ENCODE data around the gene TMTC4. TPM values are rescaled to one million over a fixed set of nuclear protein-coding genes. Genes with fewer than 3 reads are reported as not detected.

TMTC4 gene
- total RNA-seq, 4 donors from 2014 or later: 8.8 to 13.2 (median 11.1) TPM

- DNase-seq (ENCODE audit: low spot score in 2 of 2): no peak
- TF ChIP-seq POLR2A (IDR thresholded peaks at IDR 0.05): no peak
- WGBS, 2 donors: 90 to 94% methylated on average over 6 to 7 of the region's 7 CpGs
- H3K4me3 ChIP-seq (ENCODE audit: low read depth, poor library complexity, severe bottlenecking): no peak overlapping the region
- intact Hi-C loops (cut with DNase I; ENCODE audit: low total_unique reads): no loop called here
Measured at GRCh38 chr13:100645382-100645781, 29.2 kb downstream of the TMTC4 start.

- TF ChIP-seq POLR2A (IDR thresholded peaks at IDR 0.05) (no peak), CTCF (IDR thresholded peaks at IDR 0.05) (no peak)
- 95% methylated on average over 7 of the region's 7 CpGs for WGBS, 2 donors
Measured at GRCh38 chr13:100644371-100644770, 30.2 kb downstream of the TMTC4 start.

GRCh38 chr13:100637796-100638195 is 36.8 kb downstream of the TMTC4 start:
- intact Hi-C loops (cut with DNase I; ENCODE audit: low total_unique reads): no loop called here
- 86 to 89% methylated on average over 5 of the region's 5 CpGs for WGBS, 2 donors

More at GRCh38 chr13:100644371-100644770, 30.2 kb downstream of the TMTC4 start:
- intact Hi-C loops (cut with DNase I; ENCODE audit: low total_unique reads): no loop called here
- DNase-seq (ENCODE audit: low spot score in 2 of 2): no peak
- no peak overlapping the region for H3K4me3 ChIP-seq (ENCODE audit: low read depth, poor library complexity, severe bottlenecking)

GRCh38 chr13:100637380-100637779 is 37.2 kb downstream of the TMTC4 start:
- intact Hi-C loops (cut with DNase I; ENCODE audit: low total_unique reads): no loop called here
- no peak overlapping the region for H3K4me3 ChIP-seq (ENCODE audit: low read depth, poor library complexity, severe bottlenecking)
- DNase-seq (ENCODE audit: low spot score in 2 of 2): no peak
- WGBS, 2 donors: 92 to 99% methylated on average over 15 to 16 of the region's 16 CpGs
- no peak for TF ChIP-seq POLR2A (IDR thresholded peaks at IDR 0.05)
- no peak for TF ChIP-seq CTCF (IDR thresholded peaks at IDR 0.05)

More at GRCh38 chr13:100637796-100638195, 36.8 kb downstream of the TMTC4 start:
- no peak for TF ChIP-seq POLR2A (IDR thresholded peaks at IDR 0.05)
- no peak for TF ChIP-seq CTCF (IDR thresholded peaks at IDR 0.05)
- no peak overlapping the region for H3K4me3 ChIP-seq (ENCODE audit: low read depth, poor library complexity, severe bottlenecking)
- no peak for DNase-seq (ENCODE audit: low spot score in 2 of 2)

- DNase-seq (ENCODE audit: low spot score in 2 of 2): no peak
- 84 to 90% methylated on average over 7 of the region's 7 CpGs for WGBS, 2 donors
- no peak overlapping the region for H3K4me3 ChIP-seq (ENCODE audit: low read depth, poor library complexity, severe bottlenecking)
- intact Hi-C loops (cut with DNase I; ENCODE audit: low total_unique reads): no loop called here
- TF ChIP-seq CTCF (IDR thresholded peaks at IDR 0.05) (no peak), POLR2A (IDR thresholded peaks at IDR 0.05) (no peak)
Measured at GRCh38 chr13:100636441-100636840, 38.2 kb downstream of the TMTC4 start.

- intact Hi-C loops (cut with DNase I; ENCODE audit: low total_unique reads): no loop called here
- no peak for TF ChIP-seq CTCF (IDR thresholded peaks at IDR 0.05)
- TF ChIP-seq POLR2A (IDR thresholded peaks at IDR 0.05): no peak
- DNase-seq (ENCODE audit: low spot score in 2 of 2): no peak
- H3K4me3 ChIP-seq (ENCODE audit: low read depth, poor library complexity, severe bottlenecking): no peak overlapping the region
- 84 to 86% methylated on average over 7 of the region's 7 CpGs for WGBS, 2 donors
Measured at GRCh38 chr13:100636004-100636403, 38.6 kb downstream of the TMTC4 start.
